C4-2B (cell line): ENCODE results near the gene PNPLA8.

Experiments used
- CTCF ChIP-seq: fragments of 450-650 bp; conservative IDR thresholded peaks from 2 replicates; pipeline ENCODE4 v1.5.1; 2017; ENCODE audit warnings: mild to moderate bottlenecking
- ZFX ChIP-seq: fragments of 450-650 bp; IDR thresholded peaks from 2 replicates; pipeline ENCODE4 v1.6.1; 2017

- TF ChIP-seq CTCF = no peak
- TF ChIP-seq ZFX = no peak
Observed at GRCh38 chr7:108436906-108437305, 89.0 kb downstream of the PNPLA8 start.
